ENCODE measurements around the gene GDPD4. TPM values are rescaled to one million over a fixed set of nuclear protein-coding genes. Genes with fewer than 3 reads are reported as not detected.

The GDPD4 gene
- total and polyA plus RNA-seq, 8 donors = 0.12 TPM; not detected in 7

GRCh38 chr11:77193911-77194830 lies 107.3 kb downstream of the GDPD4 start:
- Histone ChIP-seq H3K36me3 (no peaks in the 10 kb centered on the region), H3K4me3 (no peak overlapping the region), H3K27me3 (no peaks in the 10 kb centered on the region), H3K9me3 (no peaks in the 10 kb centered on the region), H3K4me1 (peaks cover 0 to 9% (median 2%) of the 10 kb centered on the region in 4 donors), H3K27ac (no peak overlapping the region)
- intact Hi-C loops (cut with DNase I; ENCODE audit: low total_unique reads) = loop anchor here (5.0 kb wide), 1 partner anchor 358 kb away; no protein-coding TSS in a partner anchor
- 90 to 94% (median 93%) methylated on average over 12 to 15 of the region's 15 CpGs for WGBS, 5 donors
- DNase-seq = no peak
- TF ChIP-seq POLR2A (IDR thresholded peaks at IDR 0.05) = no peak
- no peak for TF ChIP-seq EP300 (IDR thresholded peaks at IDR 0.05)
- TF ChIP-seq POLR2AphosphoS5 (IDR thresholded peaks at IDR 0.05) = no peak
- TF ChIP-seq CTCF (IDR thresholded peaks at IDR 0.05) = no peak

- Histone ChIP-seq H3K4me1 (peaks cover 0 to 9% (median 2%) of the 10 kb centered on the region in 4 donors), H3K9me3 (no peaks in the 10 kb centered on the region), H3K4me3 (no peak overlapping the region), H3K27me3 (no peaks in the 10 kb centered on the region), H3K27ac (no peak overlapping the region), H3K36me3 (no peaks in the 10 kb centered on the region)
- no peak for TF ChIP-seq EP300 (IDR thresholded peaks at IDR 0.05)
- TF ChIP-seq CTCF (IDR thresholded peaks at IDR 0.05) = no peak
- TF ChIP-seq POLR2AphosphoS5 (IDR thresholded peaks at IDR 0.05) = no peak
- no peak for TF ChIP-seq POLR2A (IDR thresholded peaks at IDR 0.05)
- intact Hi-C loops (cut with DNase I; ENCODE audit: low total_unique reads) = loop anchor here (5.0 kb wide), 1 partner anchor 359 kb away; no protein-coding TSS in a partner anchor
- no peak for DNase-seq
Measured at GRCh38 chr11:77193167-77193566, 108.3 kb downstream of the GDPD4 start.

- Histone ChIP-seq H3K9me3 (no peaks in the 10 kb centered on the region), H3K4me3 (peak overlapping the region in 2 of 4 donors; percentile 4 to 28), H3K36me3 (no peaks in the 10 kb centered on the region), H3K27me3 (no peaks in the 10 kb centered on the region), H3K27ac (peak overlapping the region in 1 of 5 donors; percentile 54), H3K4me1 (peaks cover 0 to 9% (median 2%) of the 10 kb centered on the region in 4 donors)
- intact Hi-C loops (cut with DNase I; ENCODE audit: low total_unique reads) = loop anchor here (5.0 kb wide), 1 partner anchor 360 kb away; no protein-coding TSS in a partner anchor
- TF ChIP-seq CTCF (IDR thresholded peaks at IDR 0.05) (peak in 6 of 7 experiments; percentile 24 to 98 (median 66)), EP300 (IDR thresholded peaks at IDR 0.05) (no peak), POLR2AphosphoS5 (IDR thresholded peaks at IDR 0.05) (peak in 1 of 3 donors; percentile 75), POLR2A (IDR thresholded peaks at IDR 0.05) (no peak)
- peak; percentile 90 to 94 for DNase-seq
- WGBS, 5 donors = 31 to 51% (median 38%) methylated on average over 16 to 27 of the region's 27 CpGs
Measured at GRCh38 chr11:77191823-77192495, 109.5 kb downstream of the GDPD4 start.

GRCh38 chr11:77191429-77191822 lies 110.1 kb downstream of the GDPD4 start:
- peak in 1 of 2 donors; percentile 32 for DNase-seq
- H3K27ac ChIP-seq = peak overlapping the region in 1 of 5 donors; percentile 54
- no peaks in the 10 kb centered on the region for H3K27me3 ChIP-seq
- H3K4me1 ChIP-seq = peaks cover 0 to 9% (median 2%) of the 10 kb centered on the region in 4 donors
- H3K4me3 ChIP-seq = peak overlapping the region in 2 of 4 donors; percentile 4 to 28
- intact Hi-C loops (cut with DNase I; ENCODE audit: low total_unique reads) = loop anchor here (5.0 kb wide), 1 partner anchor 361 kb away; no protein-coding TSS in a partner anchor
- TF ChIP-seq POLR2AphosphoS5 (IDR thresholded peaks at IDR 0.05) = no peak
- TF ChIP-seq EP300 (IDR thresholded peaks at IDR 0.05) = no peak
- no peak for TF ChIP-seq POLR2A (IDR thresholded peaks at IDR 0.05)
- no peak for TF ChIP-seq CTCF (IDR thresholded peaks at IDR 0.05)
- no peaks in the 10 kb centered on the region for H3K9me3 ChIP-seq
- H3K36me3 ChIP-seq = no peaks in the 10 kb centered on the region
- WGBS, 5 donors = 64 to 82% (median 75%) methylated on average over 9 to 11 of the region's 11 CpGs

All from stomach (tissue), 9 donors.